Dermis lymphatic vessel endothelial cell (primary cell): Measurements from ENCODE around the gene GABRB3. TPM values are rescaled to one million over a fixed set of nuclear protein-coding genes. Genes with fewer than 3 reads are reported as not detected.

Source experiments
- total RNA-seq: library from RNA; depleted of rRNA; stranded (reverse); fragments of >200 nt; gene quantifications from 2 replicates; pipeline ENCODE4 v1.2.1, GENCODE V29; 2014

GABRB3 gene
- total RNA-seq, result under 0.01 and 0.11 TPM in 2 replicates

DNA sequence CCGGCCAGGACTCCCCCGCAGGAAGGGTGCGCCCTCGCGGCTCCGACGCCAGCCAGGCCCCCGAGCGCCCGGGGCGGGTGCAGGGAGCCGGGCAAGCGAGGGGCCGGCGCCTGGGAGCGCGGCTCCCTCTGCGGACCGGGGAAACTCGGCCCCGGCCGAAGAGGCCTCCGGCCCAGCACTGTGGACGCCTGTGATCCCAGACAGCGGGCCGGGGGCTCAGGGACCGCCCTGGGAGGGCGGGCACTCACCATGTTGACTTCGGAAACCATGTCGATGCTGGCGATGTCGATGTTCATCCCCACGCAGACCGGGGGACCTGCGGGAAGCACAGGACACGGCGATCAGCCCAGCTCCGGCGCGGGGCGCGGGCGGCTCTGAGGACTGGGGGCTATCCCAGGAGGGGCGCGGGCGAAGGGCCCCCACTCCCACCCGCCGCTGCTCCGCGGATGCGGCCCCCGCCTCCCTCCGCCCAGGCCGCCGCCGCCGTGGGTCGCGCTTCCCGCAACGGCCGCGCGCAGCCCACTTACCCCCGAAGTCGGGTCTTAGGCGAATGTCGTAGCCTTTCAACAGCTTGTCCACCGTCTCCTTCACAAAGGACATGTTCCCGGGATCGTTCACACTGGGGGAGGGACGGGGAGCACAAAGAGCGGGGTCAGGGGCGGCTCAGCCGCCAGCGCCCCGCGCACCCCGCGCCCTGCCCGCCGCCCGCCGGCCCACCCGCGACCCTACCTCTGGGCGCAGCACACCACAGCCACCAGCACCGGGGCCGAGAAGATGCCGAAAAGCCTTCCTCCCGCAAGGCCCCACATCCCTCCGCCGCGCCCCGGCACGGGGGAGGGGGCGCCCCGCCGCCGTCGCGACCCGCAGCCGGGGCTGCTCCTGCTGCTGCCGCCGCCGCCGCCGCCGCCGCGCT lies at the start of gene GABRB3:
Gene GABRB3, minus strand, starts transcription at position 913 of the 913 bp plus-strand sequence.

Other genes with a start within 250 kb of the GABRB3 start
- gene GABRA5, start 94.0 kb upstream of the GABRB3 start, total RNA-seq, result not detected in 2 replicates
- gene GABRG3, start 198.1 kb upstream of the GABRB3 start, total RNA-seq, result not detected in 2 replicates